GM19324 (cell line): Measurements from ENCODE around the gene KCNH3.

Experiments used
- ATAC-seq: cut with Tn5 transposase; IDR thresholded peaks from one replicate; pipeline ENCODE4 v1.9.1; 2021; ENCODE audit warnings: mild to moderate bottlenecking, moderate library complexity; ENCODE audit not compliant: unreplicated experiment, low FRiP score

KCNH3 gene

GRCh38 chr12:49543221-49543913 lies 4.5 kb downstream of the KCNH3 start:
- no peak for ATAC-seq

- ATAC-seq: no peak
Observed at GRCh38 chr12:49543914-49544815, 5.3 kb downstream of the KCNH3 start.

- ATAC-seq: no peak
Observed at GRCh38 chr12:49545815-49546214, 7.0 kb downstream of the KCNH3 start.

GRCh38 chr12:49546481-49546880 lies 7.7 kb downstream of the KCNH3 start:
- no peak for ATAC-seq

GRCh38 chr12:49547090-49547690 lies 8.4 kb downstream of the KCNH3 start:
- ATAC-seq: no peak

GRCh38 chr12:49548481-49548821 lies 9.6 kb downstream of the KCNH3 start:
- ATAC-seq: no peak

GRCh38 chr12:49548822-49549648 lies 10.2 kb downstream of the KCNH3 start:
- no peak for ATAC-seq

GRCh38 chr12:49549735-49550692 lies 11.2 kb downstream of the KCNH3 start:
- no peak for ATAC-seq

GRCh38 chr12:49550693-49551252 lies 11.9 kb downstream of the KCNH3 start:
- ATAC-seq: no peak

- ATAC-seq: no peak
Observed at GRCh38 chr12:49552014-49552413, 13.2 kb downstream of the KCNH3 start.

GRCh38 chr12:49552425-49552824 lies 13.6 kb downstream of the KCNH3 start:
- ATAC-seq: no peak

- no peak for ATAC-seq
Observed at GRCh38 chr12:49552899-49553298, 14.1 kb downstream of the KCNH3 start.

- ATAC-seq: no peak
Observed at GRCh38 chr12:49553512-49554088, 14.8 kb downstream of the KCNH3 start.

- ATAC-seq: no peak
Observed at GRCh38 chr12:49554266-49554665, 15.4 kb downstream of the KCNH3 start.

GRCh38 chr12:49555631-49556390 lies 17.0 kb downstream of the KCNH3 start:
- no peak for ATAC-seq

- no peak for ATAC-seq
Observed at GRCh38 chr12:49556391-49557186, 17.8 kb downstream of the KCNH3 start.

GRCh38 chr12:49557187-49557916 lies 18.5 kb downstream of the KCNH3 start:
- ATAC-seq: no peak
